Activated CD4-positive, alpha-beta memory T cell treated with anti-CD3 and anti-CD28 coated beads, Interleukin-2, amount 10 ng/mL, durations not matched to agents 7 days and 5 days (primary cell): ENCODE data around the gene C6orf163. TPM values are rescaled to one million over a fixed set of nuclear protein-coding genes. Genes with fewer than 3 reads are reported as not detected.
"Not testable (repeated sequence)": the region's sequence is repeated elsewhere in the genome, so short reads cannot be mapped to it uniquely, and the experiment has no call there.

Source experiments
- CTCF ChIA-PET: fragments of 350-600 bp; sonication (Branson Sonifier 250); formaldehyde crosslinking; loops from one replicate; lab custom pipeline; 2021; ENCODE audit warnings: antibody characterized with exemption, inconsistent platforms; lab: Charles Lee
- POLR2A ChIA-PET: fragments of 350-600 bp; sonication (Branson Sonifier 250); formaldehyde crosslinking; loops from one replicate; lab custom pipeline; 2021; ENCODE audit warnings: antibody characterized with exemption; lab: Charles Lee
- DNase-seq: peaks from one replicate; pipeline ENCODE4 v3.0.0-alpha.2; 2020
- H3K27ac Mint-ChIP-seq: one replicate; pipeline ENCODE4 v1.8.0; 2021; ENCODE audit warnings: mild to moderate bottlenecking, mixed read lengths
- H3K27me3 Mint-ChIP-seq: one replicate; pipeline ENCODE4 v1.8.0; 2021; ENCODE audit warnings: mixed read lengths
- H3K36me3 Mint-ChIP-seq: one replicate; pipeline ENCODE4 v1.8.0; 2021; ENCODE audit warnings: low read depth, mixed read lengths
- H3K4me1 Mint-ChIP-seq: one replicate; pipeline ENCODE4 v1.8.0; 2021; ENCODE audit warnings: mixed read lengths
- H3K4me3 Mint-ChIP-seq: one replicate; pipeline ENCODE4 v1.8.0; 2021; ENCODE audit warnings: mild to moderate bottlenecking, mixed read lengths
- H3K9me3 Mint-ChIP-seq: one replicate; pipeline ENCODE4 v1.8.0; 2021; ENCODE audit warnings: mixed read lengths
- total RNA-seq, 2 experiments: library from RNA; stranded (reverse); gene quantifications; one replicate each; pipeline ENCODE4 v1.2.3, GENCODE V29; 2021

C6orf163 gene
- 1 to 10 TPM in 1 of 2 experiments, under 1 TPM in 1; 0.86 to 1.4 TPM for total RNA-seq

DNA sequence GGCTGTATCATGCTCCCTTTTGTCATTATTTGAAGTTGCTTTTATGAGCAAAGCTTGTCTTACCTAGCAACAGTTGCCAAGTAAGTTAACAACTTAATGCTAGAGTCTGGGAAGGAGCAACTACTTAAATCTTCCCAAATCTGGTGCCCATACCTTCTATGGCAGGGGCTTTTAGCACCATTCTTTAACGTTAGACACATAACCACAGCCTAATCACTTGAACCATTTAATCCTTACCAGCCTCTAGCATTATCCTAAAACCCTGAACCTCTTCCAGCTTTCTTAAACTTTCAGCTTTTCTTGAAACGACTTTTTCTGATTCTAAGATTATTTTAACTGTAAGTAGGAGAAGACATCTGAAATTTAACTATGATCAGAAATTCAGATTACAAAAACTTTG is at the start of gene C6orf163:
Gene C6orf163, plus strand, starts transcription at position 83 of the 400 bp plus-strand sequence. Its CDS starts 287 bp downstream, at position 370.
- no peaks in the 10 kb centered on the region for H3K27me3 Mint-ChIP-seq
- ChIA-PET POLR2A (no interaction called here), CTCF (no interaction called here)
- no peak within 1 kb of the TSS for H3K4me3 Mint-ChIP-seq
- no peaks in the 10 kb centered on the region for H3K9me3 Mint-ChIP-seq
- H3K27ac Mint-ChIP-seq: no peak within 1 kb of the TSS
- H3K36me3 Mint-ChIP-seq: no peaks in the 10 kb centered on the region
- H3K4me1 Mint-ChIP-seq: no peaks in the 10 kb centered on the region
- no peak for DNase-seq

DNA sequence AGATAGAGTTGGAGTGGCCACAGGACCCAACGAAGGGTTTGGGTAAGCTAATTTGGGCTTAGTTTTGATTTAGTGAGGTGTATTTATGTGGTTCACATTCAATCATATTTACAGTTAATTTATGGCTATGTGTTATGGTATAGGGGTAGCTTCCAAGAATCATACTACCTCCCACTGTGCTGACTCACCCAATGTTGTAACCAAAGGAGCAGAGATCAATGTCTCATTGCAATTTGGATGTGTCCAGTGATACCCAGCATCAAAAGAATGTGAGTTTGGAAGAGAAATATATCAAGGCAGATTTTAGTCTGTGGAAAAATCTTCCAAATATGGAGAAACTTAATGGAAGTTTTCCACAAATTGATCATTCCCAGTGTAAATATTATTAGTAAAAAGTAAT is 47.5 kb upstream of the C6orf163 start:
- peaks cover 38% of the 10 kb centered on the region for H3K27me3 Mint-ChIP-seq

DNA sequence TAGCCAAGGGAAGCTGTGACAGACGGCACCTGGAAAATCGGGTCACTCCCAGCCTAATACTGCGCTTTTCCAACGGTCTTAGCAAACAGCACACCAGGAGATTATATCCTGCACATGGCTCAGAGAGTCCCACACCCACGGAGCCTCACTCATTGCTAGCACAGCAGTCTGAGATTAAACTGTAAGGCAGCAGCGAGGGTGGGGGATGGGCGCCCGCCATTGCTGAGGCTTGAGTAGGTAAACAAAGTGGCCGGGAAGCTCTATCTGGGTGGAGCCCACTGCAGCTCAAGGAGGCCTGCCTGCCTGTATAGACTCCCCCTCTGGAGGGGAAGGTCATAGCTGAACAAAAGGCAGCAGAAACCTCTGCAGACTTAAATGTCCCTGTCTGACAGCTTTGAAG is 43.3 kb upstream of the C6orf163 start:
- CTCF ChIA-PET, H3K36me3 Mint-ChIP-seq, POLR2A ChIA-PET, H3K9me3 Mint-ChIP-seq, DNase-seq, H3K4me3 Mint-ChIP-seq, H3K4me1 Mint-ChIP-seq, H3K27ac Mint-ChIP-seq: not testable (repeated sequence)
- H3K27me3 Mint-ChIP-seq: peaks cover 37% of the 10 kb centered on the region

More for the DNA sequence above, 47.5 kb upstream of the C6orf163 start:
- no peaks in the 10 kb centered on the region for H3K4me1 Mint-ChIP-seq
- H3K27ac Mint-ChIP-seq: no peak overlapping the region
- no peak for DNase-seq
- H3K9me3 Mint-ChIP-seq: no peaks in the 10 kb centered on the region
- ChIA-PET CTCF (no interaction called here), POLR2A (interaction anchor here (0.7 kb wide), 1 partner anchor 18 kb away, joined by 3 read pairs; no protein-coding TSS in a partner anchor)
- H3K4me3 Mint-ChIP-seq: no peak overlapping the region
- no peaks in the 10 kb centered on the region for H3K36me3 Mint-ChIP-seq

- no peak for DNase-seq
- peaks cover 30% of the 10 kb centered on the region for H3K27me3 Mint-ChIP-seq
- ChIA-PET POLR2A (interaction anchor here (0.5 kb wide), 1 partner anchor 315 kb away, joined by 3 read pairs; no protein-coding TSS in a partner anchor), CTCF (no interaction called here)
- H3K9me3 Mint-ChIP-seq: peaks cover 3% of the 10 kb centered on the region
- no peak overlapping the region for H3K27ac Mint-ChIP-seq
- no peaks in the 10 kb centered on the region for H3K36me3 Mint-ChIP-seq
- H3K4me1 Mint-ChIP-seq: no peaks in the 10 kb centered on the region
- no peak overlapping the region for H3K4me3 Mint-ChIP-seq
Measured at GRCh38 chr6:87308970-87309369, 35.6 kb upstream of the C6orf163 start.

DNA sequence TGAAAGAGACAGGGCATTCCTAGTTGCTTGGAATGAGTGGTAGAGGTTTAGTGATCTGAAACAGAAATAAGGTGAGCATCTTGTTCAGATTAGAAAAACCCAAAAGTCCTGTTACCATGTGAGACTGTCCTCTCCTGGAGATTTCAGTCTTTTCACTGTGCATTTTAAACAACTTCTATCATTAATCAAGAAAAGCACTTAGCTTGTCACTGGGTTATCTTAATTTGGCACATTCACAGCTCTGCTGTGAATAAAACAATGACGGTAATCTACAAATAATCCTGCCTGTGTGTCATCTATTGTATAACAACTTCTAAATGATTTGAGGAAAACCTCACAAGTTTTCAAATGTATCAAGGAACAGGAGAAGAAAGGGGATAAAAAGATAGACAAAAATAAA is 31.8 kb upstream of the C6orf163 start:
- no peaks in the 10 kb centered on the region for H3K4me1 Mint-ChIP-seq
- no peak overlapping the region for H3K4me3 Mint-ChIP-seq
- H3K9me3 Mint-ChIP-seq: no peaks in the 10 kb centered on the region
- ChIA-PET CTCF (interaction anchor here (2.0 kb wide), 1 partner anchor 10 kb away, joined by 5 read pairs; the partner anchor contains the start of gene SMIM8), POLR2A (no interaction called here)
- H3K36me3 Mint-ChIP-seq: no peaks in the 10 kb centered on the region
- no peak overlapping the region for H3K27ac Mint-ChIP-seq
- peaks cover 37% of the 10 kb centered on the region for H3K27me3 Mint-ChIP-seq
- DNase-seq: no peak

- DNase-seq: no peak
- no peaks in the 10 kb centered on the region for H3K36me3 Mint-ChIP-seq
- ChIA-PET POLR2A (no interaction called here), CTCF (no interaction called here)
- H3K4me1 Mint-ChIP-seq: no peaks in the 10 kb centered on the region
- no peaks in the 10 kb centered on the region for H3K9me3 Mint-ChIP-seq
- H3K27me3 Mint-ChIP-seq: peaks cover 32% of the 10 kb centered on the region
- H3K4me3 Mint-ChIP-seq: no peak overlapping the region
- no peak overlapping the region for H3K27ac Mint-ChIP-seq
Measured at GRCh38 chr6:87315071-87315470, 29.5 kb upstream of the C6orf163 start.

- ChIA-PET CTCF (no interaction called here), POLR2A (no interaction called here)
- no peak for DNase-seq
- Mint-ChIP-seq H3K4me3 (no peak overlapping the region), H3K27me3 (peaks cover 8% of the 10 kb centered on the region), H3K4me1 (peaks cover 15% of the 10 kb centered on the region), H3K36me3 (no peaks in the 10 kb centered on the region), H3K27ac (no peak overlapping the region), H3K9me3 (no peaks in the 10 kb centered on the region)
Measured at GRCh38 chr6:87319271-87319987, 25.2 kb upstream of the C6orf163 start.

DNA sequence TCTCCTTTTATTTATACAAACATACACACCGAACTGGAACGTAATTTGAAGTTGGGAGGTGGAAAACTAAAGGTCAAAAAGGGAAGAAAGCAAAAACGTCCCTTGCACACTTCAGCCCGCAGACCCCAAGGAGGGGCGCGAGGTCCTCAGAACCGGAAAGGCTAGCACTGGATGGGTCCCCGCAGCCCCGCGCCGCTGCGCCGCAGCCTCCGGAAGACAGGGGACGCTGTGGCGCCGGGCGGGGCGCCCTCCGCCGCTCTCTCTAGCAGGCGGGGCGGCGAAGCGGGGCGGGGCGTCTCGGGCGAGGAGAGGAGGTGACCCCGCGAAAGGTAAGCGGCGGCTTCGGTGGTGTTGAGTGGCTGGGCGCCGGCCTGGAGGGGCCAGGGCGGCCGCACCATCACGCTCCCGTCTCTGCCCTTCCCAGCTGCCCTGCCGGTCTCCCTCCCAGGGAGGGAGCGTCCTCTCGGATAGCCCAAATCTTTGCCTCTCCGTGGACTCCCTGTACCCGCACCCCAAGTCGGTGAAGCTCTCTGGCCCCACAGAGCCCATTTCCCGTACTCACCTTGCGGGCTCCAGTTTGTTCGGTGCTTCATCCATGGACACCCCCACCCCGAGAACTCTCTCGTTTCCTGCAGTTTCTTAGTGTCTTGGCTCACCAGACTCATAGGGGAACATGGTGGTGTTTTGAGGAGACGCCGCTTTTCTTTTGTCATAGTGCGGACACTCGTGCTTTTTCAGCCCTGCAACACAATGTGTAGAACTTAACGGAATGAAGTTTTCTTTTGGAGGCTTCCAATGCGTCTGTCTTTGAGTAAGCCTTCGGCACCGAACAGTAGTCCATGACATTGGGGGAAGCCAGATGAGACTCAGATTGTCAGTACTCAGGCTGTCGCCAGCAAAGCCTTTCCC is 22.1 kb upstream of the C6orf163 start, which contains the start of gene SMIM8:
Gene SMIM8, plus strand, starts transcription at position 285 of the 909 bp plus-strand sequence. CDS start 14,444 bp downstream, outside the sequence.
- peaks cover 2% of the 10 kb centered on the region for H3K27me3 Mint-ChIP-seq
- H3K27ac Mint-ChIP-seq: peak within 1 kb of the TSS; percentile 65
- peaks cover 15% of the 10 kb centered on the region for H3K4me1 Mint-ChIP-seq
- H3K36me3 Mint-ChIP-seq: peaks cover 3% of the 10 kb centered on the region
- POLR2A ChIA-PET: interaction anchor here (0.6 to 1.1 kb wide), 3 partner anchors 9 to 167 kb away, joined by 3 to 4 read pairs (median 3); partner anchors contain the start of gene ZNF292
- H3K9me3 Mint-ChIP-seq: peaks cover 4% of the 10 kb centered on the region
- CTCF ChIA-PET: interaction anchor here (0.6 to 1.9 kb wide), 11 partner anchors 9 to 1651 kb away, joined by 3 to 11 read pairs (median 4); partner anchors contain the start of genes CFAP206 and SLC35A1
- DNase-seq: peak; percentile 89
- H3K4me3 Mint-ChIP-seq: peak within 1 kb of the TSS; percentile 90

- DNase-seq, H3K27ac Mint-ChIP-seq, H3K36me3 Mint-ChIP-seq, POLR2A ChIA-PET, CTCF ChIA-PET, H3K27me3 Mint-ChIP-seq, H3K9me3 Mint-ChIP-seq: not testable (repeated sequence)
- Mint-ChIP-seq H3K4me1 (peaks cover 15% of the 10 kb centered on the region), H3K4me3 (peak overlapping the region; percentile 48)
Measured at GRCh38 chr6:87323880-87324279, 20.7 kb upstream of the C6orf163 start.

DNA sequence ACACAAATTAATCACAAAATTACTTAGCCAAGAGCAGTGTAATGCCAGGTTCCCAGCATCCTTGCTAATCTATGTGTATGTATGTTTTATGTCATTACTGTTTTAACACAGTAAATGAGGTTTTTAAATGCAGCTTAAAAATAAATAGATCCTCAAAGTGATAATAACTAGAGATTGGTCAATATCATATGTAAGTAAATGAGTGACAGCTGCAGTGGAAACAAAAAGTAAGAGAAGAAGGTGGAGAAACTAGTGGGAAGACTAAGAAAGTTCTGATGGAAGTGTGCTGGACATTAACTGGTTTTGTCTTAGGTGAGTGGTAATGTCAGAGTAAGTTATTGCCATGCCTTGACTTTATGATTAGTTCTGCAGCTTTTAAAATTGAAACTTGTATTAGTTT is 13.7 kb upstream of the C6orf163 start:
- Mint-ChIP-seq H3K4me3 (no peak overlapping the region), H3K27me3 (no peaks in the 10 kb centered on the region), H3K4me1 (peaks cover 13% of the 10 kb centered on the region), H3K27ac (no peak overlapping the region), H3K36me3 (peaks cover 20% of the 10 kb centered on the region), H3K9me3 (peaks cover 4% of the 10 kb centered on the region)
- ChIA-PET CTCF (interaction anchor here (1.7 kb wide), 1 partner anchor 9 kb away, joined by 11 read pairs; the partner anchor contains the start of gene SMIM8), POLR2A (no interaction called here)
- no peak for DNase-seq

DNA sequence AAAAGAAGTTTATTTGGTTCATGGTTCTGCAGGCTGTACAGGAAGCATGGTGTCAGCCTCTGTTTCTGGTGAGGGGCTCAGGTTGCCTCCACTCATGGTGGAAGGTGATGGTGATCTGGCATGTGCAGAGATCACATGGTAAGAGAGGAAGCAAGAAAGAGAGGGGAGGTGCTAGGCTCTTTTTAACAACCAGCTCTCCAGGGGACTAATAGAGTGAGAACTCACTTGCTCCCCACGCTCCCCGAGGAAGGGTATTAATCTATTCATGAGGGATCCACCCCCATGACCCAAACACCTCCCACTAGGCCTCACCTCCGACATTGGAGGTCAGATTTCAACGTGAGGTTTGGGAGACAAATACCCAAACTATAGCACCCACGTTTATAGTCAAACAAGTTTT is 11.6 kb upstream of the C6orf163 start:
- peaks cover 17% of the 10 kb centered on the region for H3K36me3 Mint-ChIP-seq
- H3K4me1 Mint-ChIP-seq: peaks cover 13% of the 10 kb centered on the region
- H3K9me3 Mint-ChIP-seq: no peaks in the 10 kb centered on the region
- CTCF ChIA-PET: no interaction called here
- no peak for DNase-seq
- H3K27me3 Mint-ChIP-seq: no peaks in the 10 kb centered on the region
- POLR2A ChIA-PET: no interaction called here
- H3K27ac Mint-ChIP-seq: no peak overlapping the region
- H3K4me3 Mint-ChIP-seq: no peak overlapping the region

DNA sequence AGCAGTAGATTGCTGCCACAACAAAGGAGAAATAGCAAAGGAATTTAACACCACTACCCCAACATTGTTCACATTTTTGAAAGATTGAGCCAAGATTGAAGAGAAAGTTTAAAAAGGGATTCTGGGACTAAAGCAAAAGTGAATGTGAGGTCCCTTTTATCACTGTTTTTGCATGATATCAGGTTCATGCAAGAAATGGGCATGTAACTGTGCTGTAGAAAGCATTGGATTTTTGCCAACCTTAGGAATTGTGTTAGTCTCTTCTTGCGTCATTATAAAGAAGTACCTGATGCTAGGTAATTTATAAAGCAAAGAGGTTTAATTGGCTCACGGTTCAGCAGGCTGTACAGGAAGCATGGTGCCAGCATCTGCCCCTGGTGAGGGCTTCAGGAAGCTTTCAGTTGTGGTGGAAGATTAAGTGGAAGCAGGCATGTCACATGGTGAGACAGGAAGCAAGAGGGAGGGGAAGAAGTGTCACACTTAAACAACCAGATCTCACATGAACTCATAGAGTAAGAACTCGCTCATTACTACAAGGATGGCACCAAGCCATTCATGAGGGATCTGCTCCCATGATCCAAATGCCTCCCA is 10.9 kb upstream of the C6orf163 start:
- peaks cover 13% of the 10 kb centered on the region for H3K4me1 Mint-ChIP-seq
- CTCF ChIA-PET: no interaction called here
- no peak overlapping the region for H3K4me3 Mint-ChIP-seq
- peaks cover 17% of the 10 kb centered on the region for H3K36me3 Mint-ChIP-seq
- DNase-seq: no peak
- H3K27me3 Mint-ChIP-seq: no peaks in the 10 kb centered on the region
- H3K27ac Mint-ChIP-seq: no peak overlapping the region
- POLR2A ChIA-PET: no interaction called here
- no peaks in the 10 kb centered on the region for H3K9me3 Mint-ChIP-seq
